HCT116 (cell line): ENCODE results near the gene ZNF543. TPM values are rescaled to one million over a fixed set of nuclear protein-coding genes. Genes with fewer than 3 reads are reported as not detected.

Experiments used
- ATAC-seq: fragments of 200-7000 bp; cut with Tn5 transposase; 2 replicates; pipeline ENCODE4 v1.9.1; 2020; ENCODE audit warnings: mild to moderate bottlenecking, moderate library complexity
- BruUV-seq: library from RNA; stranded (reverse); fragments of 400-500 nt; replicated peaks from 2 replicates; lab custom pipeline; 2021; lab: Mats Ljungman, UMichigan
- CTCF ChIA-PET: fragments of 300-600 bp; sonication (Branson Sonifier 250); formaldehyde crosslinking; loops from one replicate; lab custom pipeline; 2021; ENCODE audit warnings: antibody characterized with exemption; lab: Charles Lee
- POLR2A ChIA-PET: fragments of 300-600, 350-600 bp; sonication (Branson Sonifier 250); formaldehyde crosslinking; loops from one replicate; lab custom pipeline; 2021; ENCODE audit warnings: antibody characterized with exemption; lab: Charles Lee
- RAD21 ChIA-PET, 2 experiments: fragments of 300-600 bp; sonication (Branson Sonifier 250); formaldehyde crosslinking; loops; one replicate each; lab custom pipeline; 2023; ENCODE audit warnings: low total read pairs in 2 of 2; ENCODE audit not compliant: uncharacterized antibody in 2 of 2, unreplicated experiment in 2 of 2, low non-redundant PET in 1 of 2; lab: Charles Lee
- DNase-seq: peaks from one replicate; pipeline ENCODE4 v3.0.0-alpha.2; 2010; ENCODE audit warnings: low read depth, low spot score
- H2AFZ ChIP-seq: fragments of 200-600 bp; shearing (Covaris generic), sonication (generic); 2 replicates; pipeline ENCODE4 v1.6.1; 2017; ENCODE audit warnings: low read depth, mixed run types, mixed read lengths, antibody characterized with exemption, low read length; ENCODE audit not compliant: poor library complexity, severe bottlenecking
- H3K27ac ChIP-seq: 2 replicates; pipeline ENCODE4 v1.5.1; 2012; ENCODE audit warnings: low read depth, low read length
- H3K27me3 ChIP-seq: fragments of 200-600 bp; sonication (generic); 2 replicates; pipeline ENCODE4 v1.6.1; 2016; ENCODE audit warnings: mixed run types, low read length, mixed read lengths; ENCODE audit not compliant: insufficient read depth
- H3K36me3 ChIP-seq, 2 experiments: fragments of 200-500 bp in 1 of 2; fragments of 200-600 bp in 1 of 2; sonication (Bioruptor generic) in 1 of 2; sonication (generic) in 1 of 2; 2 replicates each; pipeline versions ENCODE4 v1.5.1 to v1.6.1; 2014 to 2016; ENCODE audit warnings: low read length in 2 of 2, inconsistent platforms in 1 of 2, mixed read lengths in 1 of 2, mixed run types in 1 of 2; ENCODE audit not compliant: insufficient read depth in 2 of 2, control insufficient read depth in 1 of 2
- H3K4me1 ChIP-seq, 2 experiments: fragments of 200-600 bp in 1 of 2; sonication (generic) in 1 of 2; 2 replicates each; pipeline versions ENCODE4 v1.5.1 to v1.6.1; 2012 to 2017; ENCODE audit warnings: low read length in 2 of 2, inconsistent platforms in 1 of 2, mild to moderate bottlenecking in 1 of 2, mixed read lengths in 1 of 2, mixed run types in 1 of 2, moderate library complexity in 1 of 2; ENCODE audit not compliant: insufficient read depth in 2 of 2, control insufficient read depth in 1 of 2
- H3K4me2 ChIP-seq: fragments of 200-600 bp; sonication (generic); 2 replicates; pipeline ENCODE4 v1.6.1; 2017; ENCODE audit warnings: mixed run types, low read length, mixed read lengths
- H3K4me3 ChIP-seq, 2 experiments: fragments of 200-600 bp in 1 of 2; sonication (generic) in 1 of 2; replicated peaks in 1 of 2; 2 replicates each; pipeline ENCODE4 v1.5.1; 2011 to 2016; ENCODE audit warnings: low read length in 2 of 2, control low read depth in 1 of 2, low read depth in 1 of 2, mild to moderate bottlenecking in 1 of 2, mixed read lengths in 1 of 2, mixed run types in 1 of 2
- H3K79me2 ChIP-seq: fragments of 200-600 bp; sonication (generic); 2 replicates; pipeline ENCODE4 v1.6.1; 2017; ENCODE audit warnings: mild to moderate bottlenecking, mixed run types, low read length, moderate library complexity, mixed read lengths; ENCODE audit not compliant: insufficient read depth
- H3K9ac ChIP-seq: fragments of 200-600 bp; sonication (generic); 2 replicates; pipeline ENCODE4 v1.6.1; 2016; ENCODE audit warnings: low read length, mixed read lengths
- H3K9me2 ChIP-seq: fragments of 200-600 bp; sonication (generic), shearing (Covaris generic); 2 replicates; pipeline ENCODE4 v1.6.1; 2017; ENCODE audit warnings: mixed run types, mild to moderate bottlenecking, moderate library complexity; ENCODE audit not compliant: insufficient read depth
- H3K9me3 ChIP-seq, 2 experiments: fragments of 200-500 bp in 1 of 2; fragments of 200-600 bp in 1 of 2; sonication (Bioruptor generic) in 1 of 2; sonication (generic) in 1 of 2; 2 replicates each; pipeline ENCODE4 v1.6.1; 2014 to 2017; ENCODE audit warnings: low read length in 2 of 2, mixed read lengths in 2 of 2, inconsistent platforms in 1 of 2, low read depth in 1 of 2, mild to moderate bottlenecking in 1 of 2, mixed run types in 1 of 2, moderate library complexity in 1 of 2; ENCODE audit not compliant: control insufficient read depth in 1 of 2, insufficient read depth in 1 of 2
- H4K20me1 ChIP-seq: fragments of 200-600 bp; sonication (generic), shearing (Covaris generic); 2 replicates; pipeline ENCODE4 v1.6.1; 2017; ENCODE audit warnings: mixed run types, mild to moderate bottlenecking, moderate library complexity; ENCODE audit not compliant: insufficient read depth
- CEBPB ChIP-seq: IDR thresholded peaks from 2 replicates; pipeline ENCODE4 v1.6.1; 2012; ENCODE audit warnings: low read depth
- ELF1 ChIP-seq: IDR thresholded peaks from 2 replicates; pipeline ENCODE4 v1.6.1; 2012; ENCODE audit warnings: low read depth, borderline replicate concordance
- EZH2phosphoT487 ChIP-seq: fragments of 200-600 bp; IDR thresholded peaks from 2 replicates; pipeline ENCODE4 v1.6.1; 2018; ENCODE audit warnings: antibody characterized with exemption, borderline replicate concordance
- FOSL1 ChIP-seq: IDR thresholded peaks from 2 replicates; pipeline ENCODE4 v1.6.1; 2012; ENCODE audit warnings: low read depth
- JUND ChIP-seq: IDR thresholded peaks from 2 replicates; pipeline ENCODE4 v1.6.1; 2012
- RAD21 ChIP-seq: IDR thresholded peaks from 2 replicates; pipeline ENCODE4 v1.6.1; 2012; ENCODE audit warnings: low read depth, mild to moderate bottlenecking
- SRF ChIP-seq: IDR thresholded peaks from 2 replicates; pipeline ENCODE4 v1.6.1; 2012; ENCODE audit warnings: low read depth
- YY1 ChIP-seq: IDR thresholded peaks from 2 replicates; pipeline ENCODE4 v1.6.1; 2011; ENCODE audit warnings: low read length, low read depth, moderate library complexity, mild to moderate bottlenecking; ENCODE audit not compliant: insufficient replicate concordance; ENCODE audit errors: extremely low read depth
- ZFX ChIP-seq: fragments of 450-650 bp; IDR thresholded peaks from 2 replicates; pipeline ENCODE4 v1.6.1; 2017
- intact Hi-C: fragments of 100-400 bp; cut with micrococcal nuclease; formaldehyde crosslinking; loops from 2 replicates; pipeline ENCODE4 v1.10.0; 2022
- total RNA-seq: library from RNA; stranded (reverse); gene quantifications from one replicate; pipeline ENCODE4 v1.2.1, GENCODE V29; 2021; ENCODE audit not compliant: unreplicated experiment
- TF ChIP-seq, protein P1 (sequence below): IDR thresholded peaks from 2 replicates; pipeline ENCODE4 v1.6.1; 2012
- TF ChIP-seq, protein P2 (sequence below): IDR thresholded peaks from 2 replicates; pipeline ENCODE4 v1.6.1; 2011; ENCODE audit warnings: mild to moderate bottlenecking, low read length, moderate library complexity; ENCODE audit not compliant: insufficient replicate concordance; ENCODE audit errors: extremely low read depth

Gene ZNF543
- total RNA-seq, 1 experiment from 2014 or later = 7.6 TPM

DNA sequence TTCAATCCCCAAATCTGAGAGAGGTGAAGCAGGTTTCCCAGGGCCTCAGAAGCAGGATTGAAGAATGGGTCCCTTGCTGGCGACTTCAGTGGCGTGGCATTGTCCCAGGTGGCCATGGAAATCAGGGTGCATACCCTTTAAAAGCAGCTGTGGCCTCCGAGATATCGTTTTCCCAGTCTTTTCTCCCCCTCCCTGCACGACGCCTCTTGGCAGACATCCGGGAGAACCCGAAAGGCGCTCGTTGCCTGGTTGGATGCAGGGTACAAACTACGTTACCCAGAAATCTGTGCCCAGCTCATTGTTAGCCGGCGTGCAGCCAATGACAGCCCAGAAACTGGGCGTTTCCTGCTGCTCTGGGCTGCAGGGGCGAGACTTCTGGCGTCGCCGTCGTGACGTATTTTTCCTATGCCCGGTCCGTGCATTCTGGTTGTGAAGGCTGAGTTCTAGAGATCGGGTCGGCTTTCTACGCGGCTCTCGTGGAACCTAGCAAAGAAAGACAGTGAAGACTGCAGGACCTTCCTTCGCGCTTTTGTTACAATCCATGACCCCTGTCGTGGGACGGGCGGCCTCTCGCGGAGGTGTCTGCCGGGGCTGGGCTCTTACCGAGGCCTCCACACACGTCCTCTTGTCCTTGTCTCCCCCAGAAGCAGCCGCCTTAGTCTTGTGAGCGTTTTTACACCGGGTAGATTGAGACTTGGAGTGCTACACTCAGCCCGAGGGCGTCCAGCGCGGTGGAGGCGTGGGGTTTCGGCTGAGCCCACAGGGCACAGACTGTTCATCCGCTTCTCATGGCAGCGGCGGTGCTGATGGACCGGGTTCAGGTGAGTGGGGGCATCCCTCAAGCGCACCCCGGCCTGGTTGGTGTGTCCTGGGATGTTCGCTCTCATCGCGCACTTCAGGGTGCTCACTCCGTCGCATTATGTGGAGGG, 30.9 kb downstream of the ZNF543 start, which contains the start of gene ZNF304 (continued):
- TF ChIP-seq ZFX (peak; percentile 40), ELF1 (peak; percentile 61), JUND (no peak), EZH2phosphoT487 (no peak), YY1 (peak; percentile 81)

DNA sequence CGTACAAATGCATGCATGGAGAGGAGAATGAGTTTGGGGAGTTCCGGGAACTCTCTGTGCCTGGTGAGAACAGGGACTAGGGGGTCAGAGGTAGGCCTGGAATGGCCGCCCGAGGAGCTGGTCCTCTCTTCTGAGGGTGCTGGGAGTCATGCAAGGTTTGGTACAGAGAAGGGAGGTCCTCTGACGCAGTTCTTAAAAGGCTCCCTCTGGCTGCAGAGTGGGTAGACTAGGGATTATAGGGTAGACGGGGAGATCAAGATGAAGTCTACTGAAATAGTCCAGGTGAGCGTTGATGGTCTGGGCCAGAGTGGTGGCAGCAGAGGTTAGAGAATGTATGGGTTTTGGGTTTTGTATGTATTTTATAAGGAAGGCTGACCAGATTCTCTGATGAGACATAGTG, 31.6 kb downstream of the ZNF543 start:
- Histone ChIP-seq H3K9ac (peak overlapping the region; percentile 70), H3K4me2 (peak overlapping the region; percentile 91), H3K9me3 (no peaks in the 10 kb centered on the region; a peak in 1 of 4 replicates), H3K4me3 (peak overlapping the region; percentile 72 to 92), H3K79me2 (peaks cover 22% of the 10 kb centered on the region), H3K9me2 (no peaks in the 10 kb centered on the region), H3K4me1 (peaks cover 5 to 16% of the 10 kb centered on the region in 2 experiments; a peak in 3 of 4 replicates), H3K27ac (no peak overlapping the region; the same call in 1 of the 2 replicates)
- no TSS peak for BruUV-seq
- intact Hi-C loops = no loop called here
- CTCF ChIA-PET = no interaction called here
- no peak for TF ChIP-seq ZFX
- TF ChIP-seq, all 23 proteins: peak for 0
- no peak overlapping the region for H2AFZ ChIP-seq
- POLR2A ChIA-PET = no interaction called here
- H3K27me3 ChIP-seq = no peaks in the 10 kb centered on the region
- H4K20me1 ChIP-seq = no peaks in the 10 kb centered on the region
- H3K36me3 ChIP-seq = peaks cover 12 to 18% of the 10 kb centered on the region in 2 experiments; a peak in 3 of 4 replicates
- ATAC-seq (0 out of 2 replicates have a peak, but pooled peaks have one; percentile 2), DNase-seq (no peak)
- RAD21 ChIA-PET = no interaction called here

DNA sequence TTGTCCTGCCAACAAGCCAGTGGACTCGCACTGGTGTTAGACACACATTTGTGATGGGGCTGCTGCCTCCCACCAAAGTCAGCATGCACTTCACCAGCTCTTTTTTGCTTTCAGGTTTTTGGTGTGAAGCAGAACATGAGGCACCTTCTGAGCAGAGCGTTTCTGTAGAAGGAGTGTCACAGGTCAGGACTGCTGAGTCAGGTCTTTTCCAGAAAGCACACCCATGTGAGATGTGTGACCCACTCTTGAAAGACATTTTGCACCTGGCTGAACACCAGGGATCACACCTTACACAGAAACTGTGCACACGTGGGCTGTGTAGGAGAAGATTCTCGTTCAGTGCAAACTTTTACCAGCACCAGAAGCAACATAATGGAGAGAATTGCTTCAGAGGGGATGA, 35.6 kb downstream of the ZNF543 start:
- H3K4me2 ChIP-seq = no peak overlapping the region
- no peaks in the 10 kb centered on the region for H3K27me3 ChIP-seq
- no peak overlapping the region for H3K9ac ChIP-seq
- intact Hi-C loops = no loop called here
- H3K9me2 ChIP-seq = no peaks in the 10 kb centered on the region
- H3K9me3 ChIP-seq = no peaks in the 10 kb centered on the region; a peak in 1 of 4 replicates
- peaks cover 2 to 10% of the 10 kb centered on the region in 2 experiments; a peak in 2 of 4 replicates for H3K4me1 ChIP-seq
- H3K4me3 ChIP-seq = no peak overlapping the region
- H3K36me3 ChIP-seq = peaks cover 14 to 31% of the 10 kb centered on the region in 2 experiments
- BruUV-seq = no TSS peak
- peaks cover 22% of the 10 kb centered on the region for H3K79me2 ChIP-seq
- DNase-seq (no peak), ATAC-seq (no peak)
- no peaks in the 10 kb centered on the region for H4K20me1 ChIP-seq
- ChIA-PET POLR2A (no interaction called here), CTCF (no interaction called here), RAD21 (no interaction called here)
- H2AFZ ChIP-seq = no peak overlapping the region
- H3K27ac ChIP-seq = no peak overlapping the region
- TF ChIP-seq, protein P1, sequence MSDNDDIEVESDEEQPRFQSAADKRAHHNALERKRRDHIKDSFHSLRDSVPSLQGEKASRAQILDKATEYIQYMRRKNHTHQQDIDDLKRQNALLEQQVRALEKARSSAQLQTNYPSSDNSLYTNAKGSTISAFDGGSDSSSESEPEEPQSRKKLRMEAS = no peak
- TF ChIP-seq FOSL1 (no peak), ELF1 (no peak), CEBPB (no peak), RAD21 (no peak), JUND (no peak), YY1 (no peak), ZFX (no peak), SRF (no peak)
- TF ChIP-seq, protein P2, sequence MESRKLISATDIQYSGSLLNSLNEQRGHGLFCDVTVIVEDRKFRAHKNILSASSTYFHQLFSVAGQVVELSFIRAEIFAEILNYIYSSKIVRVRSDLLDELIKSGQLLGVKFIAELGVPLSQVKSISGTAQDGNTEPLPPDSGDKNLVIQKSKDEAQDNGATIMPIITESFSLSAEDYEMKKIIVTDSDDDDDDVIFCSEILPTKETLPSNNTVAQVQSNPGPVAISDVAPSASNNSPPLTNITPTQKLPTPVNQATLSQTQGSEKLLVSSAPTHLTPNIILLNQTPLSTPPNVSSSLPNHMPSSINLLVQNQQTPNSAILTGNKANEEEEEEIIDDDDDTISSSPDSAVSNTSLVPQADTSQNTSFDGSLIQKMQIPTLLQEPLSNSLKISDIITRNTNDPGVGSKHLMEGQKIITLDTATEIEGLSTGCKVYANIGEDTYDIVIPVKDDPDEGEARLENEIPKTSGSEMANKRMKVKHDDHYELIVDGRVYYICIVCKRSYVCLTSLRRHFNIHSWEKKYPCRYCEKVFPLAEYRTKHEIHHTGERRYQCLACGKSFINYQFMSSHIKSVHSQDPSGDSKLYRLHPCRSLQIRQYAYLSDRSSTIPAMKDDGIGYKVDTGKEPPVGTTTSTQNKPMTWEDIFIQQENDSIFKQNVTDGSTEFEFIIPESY = no peak
